Esophagus muscularis mucosa (tissue), 4 donors: ENCODE measurements around the gene TMEM259.

Source experiments
- EP300 ChIP-seq: sonication (generic); formaldehyde crosslinking; IDR thresholded peaks from one replicate; pipeline ENCODE4 v1.6.1; 2017; ENCODE audit warnings: antibody characterized with exemption
- POLR2A ChIP-seq: fragments of 450-650 bp; IDR thresholded peaks from one replicate; pipeline ENCODE4 v1.6.1; 2017; ENCODE audit warnings: antibody characterized with exemption, moderate library complexity, mild to moderate bottlenecking, low read depth
- POLR2AphosphoS5 ChIP-seq, 2 donors: sonication (generic); formaldehyde crosslinking; IDR thresholded peaks; one replicate each; pipeline ENCODE4 v1.6.1; 2017; ENCODE audit warnings: antibody characterized with exemption in 2 of 2
- TF ChIP-seq, protein P1 (sequence below), 3 experiments: fragments of 200-600 bp in 2 of 3; fragments of 450-650 bp in 1 of 3; sonication (generic) in 2 of 3; IDR thresholded peaks; one replicate each; pipeline ENCODE4 v1.5.1; 2017 to 2019; ENCODE audit warnings: antibody characterized with exemption in 3 of 3, mild to moderate bottlenecking in 2 of 3, moderate library complexity in 1 of 3

DNA sequence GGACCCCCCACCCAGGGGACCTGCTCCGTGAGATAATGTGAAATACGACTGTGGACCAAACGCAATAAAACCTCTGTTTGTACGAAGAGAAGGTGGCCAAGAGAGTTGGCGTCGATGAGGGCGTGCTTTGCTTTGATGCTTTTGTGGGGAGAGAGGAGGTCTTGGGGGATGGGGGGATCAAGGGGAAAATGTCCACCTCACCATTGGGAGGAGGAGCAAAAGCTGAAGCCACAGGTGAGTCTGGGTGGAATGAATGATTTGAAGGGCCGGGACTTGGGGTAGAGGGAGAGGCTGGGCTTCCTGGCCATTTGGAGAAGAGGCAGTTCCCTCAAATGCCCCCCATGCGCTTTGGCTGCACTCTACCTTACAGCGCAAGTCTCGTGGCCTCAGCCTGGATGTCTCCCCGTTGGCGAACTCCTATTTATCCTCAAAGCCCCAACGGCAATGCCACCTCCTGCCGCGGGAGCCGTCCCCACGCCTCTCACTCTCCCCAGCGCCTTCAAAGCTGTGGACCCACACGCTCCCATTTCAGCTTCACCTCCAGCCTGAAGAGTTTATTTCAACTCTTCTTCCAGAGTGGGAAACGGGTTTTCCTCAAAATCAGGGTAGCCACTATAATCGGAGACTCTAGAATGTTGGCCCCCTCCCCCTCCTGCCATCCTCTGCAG, 18.2 kb upstream of the TMEM259 start:
- no peak for TF ChIP-seq EP300
- no peak for TF ChIP-seq POLR2A
- TF ChIP-seq, protein P1, sequence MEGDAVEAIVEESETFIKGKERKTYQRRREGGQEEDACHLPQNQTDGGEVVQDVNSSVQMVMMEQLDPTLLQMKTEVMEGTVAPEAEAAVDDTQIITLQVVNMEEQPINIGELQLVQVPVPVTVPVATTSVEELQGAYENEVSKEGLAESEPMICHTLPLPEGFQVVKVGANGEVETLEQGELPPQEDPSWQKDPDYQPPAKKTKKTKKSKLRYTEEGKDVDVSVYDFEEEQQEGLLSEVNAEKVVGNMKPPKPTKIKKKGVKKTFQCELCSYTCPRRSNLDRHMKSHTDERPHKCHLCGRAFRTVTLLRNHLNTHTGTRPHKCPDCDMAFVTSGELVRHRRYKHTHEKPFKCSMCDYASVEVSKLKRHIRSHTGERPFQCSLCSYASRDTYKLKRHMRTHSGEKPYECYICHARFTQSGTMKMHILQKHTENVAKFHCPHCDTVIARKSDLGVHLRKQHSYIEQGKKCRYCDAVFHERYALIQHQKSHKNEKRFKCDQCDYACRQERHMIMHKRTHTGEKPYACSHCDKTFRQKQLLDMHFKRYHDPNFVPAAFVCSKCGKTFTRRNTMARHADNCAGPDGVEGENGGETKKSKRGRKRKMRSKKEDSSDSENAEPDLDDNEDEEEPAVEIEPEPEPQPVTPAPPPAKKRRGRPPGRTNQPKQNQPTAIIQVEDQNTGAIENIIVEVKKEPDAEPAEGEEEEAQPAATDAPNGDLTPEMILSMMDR (IDR thresholded peaks at IDR 0.05), result no peak
- no peak for TF ChIP-seq POLR2AphosphoS5 (IDR thresholded peaks at IDR 0.05)
